ENCODE results near the gene ABCA1.
"Not testable (repeated sequence)": the region's sequence is repeated elsewhere in the genome, so short reads cannot be mapped to it uniquely, and the experiment has no call there.

The ABCA1 gene, protein sequence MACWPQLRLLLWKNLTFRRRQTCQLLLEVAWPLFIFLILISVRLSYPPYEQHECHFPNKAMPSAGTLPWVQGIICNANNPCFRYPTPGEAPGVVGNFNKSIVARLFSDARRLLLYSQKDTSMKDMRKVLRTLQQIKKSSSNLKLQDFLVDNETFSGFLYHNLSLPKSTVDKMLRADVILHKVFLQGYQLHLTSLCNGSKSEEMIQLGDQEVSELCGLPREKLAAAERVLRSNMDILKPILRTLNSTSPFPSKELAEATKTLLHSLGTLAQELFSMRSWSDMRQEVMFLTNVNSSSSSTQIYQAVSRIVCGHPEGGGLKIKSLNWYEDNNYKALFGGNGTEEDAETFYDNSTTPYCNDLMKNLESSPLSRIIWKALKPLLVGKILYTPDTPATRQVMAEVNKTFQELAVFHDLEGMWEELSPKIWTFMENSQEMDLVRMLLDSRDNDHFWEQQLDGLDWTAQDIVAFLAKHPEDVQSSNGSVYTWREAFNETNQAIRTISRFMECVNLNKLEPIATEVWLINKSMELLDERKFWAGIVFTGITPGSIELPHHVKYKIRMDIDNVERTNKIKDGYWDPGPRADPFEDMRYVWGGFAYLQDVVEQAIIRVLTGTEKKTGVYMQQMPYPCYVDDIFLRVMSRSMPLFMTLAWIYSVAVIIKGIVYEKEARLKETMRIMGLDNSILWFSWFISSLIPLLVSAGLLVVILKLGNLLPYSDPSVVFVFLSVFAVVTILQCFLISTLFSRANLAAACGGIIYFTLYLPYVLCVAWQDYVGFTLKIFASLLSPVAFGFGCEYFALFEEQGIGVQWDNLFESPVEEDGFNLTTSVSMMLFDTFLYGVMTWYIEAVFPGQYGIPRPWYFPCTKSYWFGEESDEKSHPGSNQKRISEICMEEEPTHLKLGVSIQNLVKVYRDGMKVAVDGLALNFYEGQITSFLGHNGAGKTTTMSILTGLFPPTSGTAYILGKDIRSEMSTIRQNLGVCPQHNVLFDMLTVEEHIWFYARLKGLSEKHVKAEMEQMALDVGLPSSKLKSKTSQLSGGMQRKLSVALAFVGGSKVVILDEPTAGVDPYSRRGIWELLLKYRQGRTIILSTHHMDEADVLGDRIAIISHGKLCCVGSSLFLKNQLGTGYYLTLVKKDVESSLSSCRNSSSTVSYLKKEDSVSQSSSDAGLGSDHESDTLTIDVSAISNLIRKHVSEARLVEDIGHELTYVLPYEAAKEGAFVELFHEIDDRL (N-terminal part only)

DNA sequence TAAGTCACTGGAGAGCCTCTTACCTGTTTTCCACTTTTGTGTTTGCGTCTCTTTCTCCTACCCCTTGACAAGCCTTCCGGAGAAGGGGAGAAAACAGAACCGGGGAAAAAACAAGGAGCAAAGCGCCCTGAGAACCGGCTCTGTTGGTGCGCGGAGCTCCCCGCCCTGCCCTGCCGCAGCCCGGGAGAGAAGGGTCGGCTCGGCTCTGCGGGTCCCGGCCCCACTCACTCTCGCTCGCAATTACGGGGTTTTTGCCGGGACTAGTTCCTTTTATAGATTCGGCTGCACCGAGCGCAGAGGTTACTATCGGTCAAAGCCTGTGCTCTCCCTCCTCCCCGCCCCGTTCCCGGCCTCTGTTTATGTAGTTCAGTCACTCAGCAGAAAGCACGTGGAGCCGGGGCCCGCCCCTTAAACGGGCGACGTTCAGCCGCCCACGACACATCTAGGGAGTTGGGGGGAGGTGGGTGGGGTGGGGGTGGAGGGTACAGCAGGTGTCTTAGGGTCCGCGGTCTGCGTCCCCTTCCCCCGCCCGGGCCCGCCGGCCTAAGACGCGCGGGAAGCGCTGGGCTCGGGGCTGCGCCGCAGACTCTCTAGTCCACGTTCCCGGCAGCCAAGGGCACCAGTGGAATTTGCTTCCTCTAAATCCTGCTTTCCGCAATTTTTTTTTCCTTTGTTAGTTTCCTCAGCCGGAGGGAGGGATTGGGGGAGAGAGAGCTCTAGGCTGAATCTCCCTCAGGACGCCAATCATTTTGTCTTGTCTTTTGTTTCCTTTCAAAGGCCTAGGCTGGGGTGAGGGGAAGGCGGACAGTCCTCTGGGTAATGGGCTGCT is at the start of gene ABCA1:
Gene ABCA1, minus strand, starts transcription at position 244 of the 829 bp plus-strand sequence. CDS start 24,476 bp downstream, outside the sequence.
- DNase-seq (ENCODE audit: low read depth): peak; percentile 86

DNA sequence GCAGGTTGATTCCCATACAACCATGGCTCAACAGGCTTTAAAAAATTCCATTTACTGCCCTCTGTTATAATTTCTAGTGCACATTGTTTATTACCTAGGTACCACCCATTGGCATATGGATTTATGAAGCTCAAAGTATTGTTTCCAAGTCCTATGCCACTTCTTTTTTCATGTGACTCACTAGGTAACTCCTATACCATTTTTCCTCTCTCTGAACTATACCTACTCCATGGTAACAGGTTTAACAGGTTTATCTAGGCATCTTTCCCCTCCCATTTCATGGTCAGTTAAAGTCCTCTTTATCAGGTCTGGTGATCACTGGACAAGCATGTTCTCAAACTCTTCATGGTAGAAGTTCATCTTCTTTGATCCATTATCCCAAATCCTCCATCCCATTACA is 49.6 kb upstream of the ABCA1 start:
- DNase-seq (ENCODE audit: low read depth): no peak

DNA sequence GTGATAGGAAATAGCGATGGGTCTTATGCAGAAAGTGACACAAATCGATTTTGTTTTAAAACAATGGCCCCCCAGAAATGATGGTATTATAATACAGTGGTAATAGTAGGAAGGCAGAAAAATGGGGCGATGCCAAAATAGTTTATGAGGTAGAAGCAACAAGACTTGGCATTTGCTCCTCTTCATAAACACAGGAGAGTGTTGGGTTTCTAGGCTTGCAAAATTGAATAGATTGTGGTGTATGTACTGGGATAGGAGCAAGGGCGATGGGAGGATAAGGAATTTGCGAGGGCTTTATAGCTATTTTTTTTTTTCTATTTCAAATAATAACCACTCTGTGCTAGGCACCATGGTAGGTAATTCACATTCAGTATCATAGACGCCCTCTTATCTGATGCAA is 49.2 kb upstream of the ABCA1 start:
- no peak for DNase-seq (ENCODE audit: low read depth)

DNA sequence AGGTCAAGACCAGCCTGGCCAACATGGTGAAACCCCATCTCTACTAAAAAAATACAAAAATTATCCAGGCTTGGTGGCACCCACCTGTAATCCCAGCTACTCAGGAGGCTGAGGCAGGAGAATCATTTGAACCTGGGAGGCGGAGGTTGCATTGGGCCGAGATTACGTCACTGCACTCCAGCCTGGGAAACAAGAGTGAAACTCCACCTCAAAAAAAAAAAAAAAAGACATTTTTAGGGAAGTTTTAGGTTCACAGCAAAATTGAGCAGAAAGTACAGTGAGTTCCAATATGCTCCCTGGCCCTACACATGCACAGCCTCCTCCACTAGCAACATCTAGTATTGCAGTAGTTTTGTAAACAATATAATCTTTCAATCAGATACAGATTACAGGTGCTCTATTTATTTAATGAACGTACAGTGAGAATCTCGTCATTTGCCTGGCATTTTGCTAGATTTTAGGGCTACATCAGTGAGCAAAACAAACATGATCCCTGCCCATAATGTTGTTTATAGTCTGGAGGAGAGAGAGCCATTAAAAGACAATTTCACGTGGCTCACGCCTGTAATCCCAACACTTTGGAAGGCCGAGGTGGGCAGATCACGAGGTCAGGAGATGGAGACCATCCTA is 48.1 kb upstream of the ABCA1 start:
- DNase-seq (ENCODE audit: low read depth): not testable (repeated sequence)

DNA sequence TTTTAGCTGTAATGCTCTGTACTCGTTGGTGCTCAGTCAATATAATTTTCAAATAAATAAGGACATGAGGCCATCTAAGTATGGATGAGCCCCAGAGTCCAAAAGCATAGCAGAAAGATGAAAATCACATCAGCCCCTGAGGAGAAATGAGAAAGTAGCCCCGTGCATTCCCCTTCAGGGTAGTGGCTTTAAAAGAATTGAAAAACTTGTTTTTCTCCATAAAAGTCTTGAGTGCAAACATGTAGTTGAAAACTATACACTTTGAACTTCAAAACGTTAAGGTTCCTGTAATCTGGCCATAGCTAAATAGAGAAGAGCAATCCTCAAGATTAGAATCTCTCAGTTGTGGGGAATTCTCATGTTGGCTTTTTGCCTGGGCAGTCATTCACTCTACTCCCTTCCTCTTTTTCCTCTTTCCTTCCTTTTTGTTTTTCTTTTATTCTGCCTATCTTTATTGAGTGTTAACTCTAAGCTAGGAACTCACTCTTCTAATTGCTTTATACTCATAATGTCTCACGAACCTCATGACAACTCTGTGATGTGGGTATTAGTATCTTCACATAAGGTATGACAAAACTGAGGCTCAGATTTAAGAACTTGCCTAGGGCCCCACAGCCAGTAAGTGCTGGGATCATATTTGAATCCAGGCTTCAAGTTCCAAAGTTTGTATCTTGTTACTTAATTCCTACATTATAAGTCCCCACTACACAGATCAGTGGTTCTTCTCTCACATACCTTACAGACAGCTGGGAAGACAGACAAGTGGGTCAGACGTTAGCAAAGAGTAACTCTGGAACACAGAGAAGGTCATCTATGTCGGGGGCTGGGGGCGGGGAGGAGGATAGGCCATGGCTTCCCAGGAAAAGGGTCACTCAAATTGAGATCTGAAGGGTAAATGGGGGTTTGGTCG is 46.4 kb upstream of the ABCA1 start:
- no peak for DNase-seq (ENCODE audit: low read depth)

DNA sequence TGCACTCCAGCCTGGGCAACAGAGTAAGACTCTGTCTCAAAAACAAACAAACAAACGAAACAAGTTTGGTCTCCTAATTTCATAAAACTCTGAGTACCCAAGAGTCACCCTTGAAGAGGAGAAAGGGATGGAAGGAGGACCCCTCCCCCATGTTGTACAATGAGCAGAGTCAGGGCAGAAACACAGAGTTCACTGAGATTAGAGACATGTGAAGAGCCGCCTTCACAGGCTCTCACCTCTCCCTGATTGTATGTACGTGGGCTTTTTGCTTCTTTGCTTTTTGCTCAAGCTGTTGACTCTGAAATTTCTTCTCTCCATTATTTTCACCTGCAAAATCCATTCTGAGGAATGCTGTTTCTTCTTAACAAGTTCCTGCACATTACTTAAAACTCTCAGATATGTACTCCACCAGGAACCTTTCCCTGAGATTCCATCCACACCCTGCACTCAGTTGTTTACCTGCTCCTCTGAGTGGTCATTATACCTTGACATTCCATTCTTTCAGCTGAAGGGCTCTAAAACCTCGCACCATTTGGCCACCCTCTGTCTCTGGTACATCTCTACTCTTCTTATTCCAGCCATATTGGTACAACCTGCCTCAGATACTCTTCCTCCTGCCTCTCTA is 44.4 kb upstream of the ABCA1 start:
- DNase-seq (ENCODE audit: low read depth): no peak

DNA sequence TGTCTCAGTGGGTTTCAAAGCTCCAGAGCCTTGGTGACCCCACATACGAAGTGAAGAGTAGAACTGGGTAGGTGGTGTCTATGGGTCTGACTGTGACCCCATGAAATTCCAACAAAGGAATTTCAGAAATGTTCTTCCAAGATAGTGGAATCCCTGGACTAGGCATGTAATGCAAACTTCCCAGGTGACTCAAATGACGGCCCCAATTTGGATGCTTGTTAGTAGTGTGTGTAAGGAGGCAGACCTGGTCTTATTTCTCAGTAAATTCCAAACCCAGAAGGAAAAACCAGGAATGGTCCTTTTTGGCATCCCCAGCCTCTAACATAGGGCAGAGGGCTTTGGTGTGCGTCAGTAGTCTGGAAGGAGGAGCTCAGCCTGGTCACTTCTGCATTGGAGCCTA is 43.6 kb upstream of the ABCA1 start:
- DNase-seq (ENCODE audit: low read depth): no peak

DNA sequence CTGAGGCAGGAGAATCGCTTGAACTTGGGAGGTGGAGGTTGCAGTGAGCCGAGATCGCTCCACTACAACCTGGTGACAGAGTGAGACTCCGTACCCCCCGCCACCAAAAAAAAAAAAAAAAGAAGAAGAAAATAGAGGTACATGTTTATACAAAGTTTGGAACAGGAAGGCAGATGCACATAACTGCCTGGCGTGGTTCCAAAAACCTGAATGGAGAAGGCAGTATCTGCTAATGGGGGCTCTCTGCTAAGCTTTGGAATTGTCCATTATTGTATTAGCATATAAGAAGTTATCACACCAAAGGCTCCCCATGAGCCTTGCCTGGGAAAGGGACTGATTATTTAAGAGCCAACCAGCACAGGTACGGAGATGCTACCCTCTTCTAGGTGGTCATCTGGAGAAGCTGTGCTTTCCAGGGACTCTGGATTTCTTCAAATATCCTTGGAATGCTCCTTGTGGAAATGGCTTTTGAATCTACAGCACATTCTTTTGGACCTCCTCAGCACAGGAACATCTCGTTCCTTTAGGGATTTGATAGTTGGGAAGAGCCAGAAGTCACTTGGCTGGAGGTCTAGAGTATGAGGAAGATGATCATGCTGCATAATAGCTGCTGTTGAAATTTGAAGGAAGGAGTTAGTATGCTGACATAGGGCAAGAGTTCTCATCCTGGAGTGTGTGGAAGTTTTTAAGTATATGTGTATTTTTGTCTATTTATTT is 42.5 kb upstream of the ABCA1 start:
- DNase-seq (ENCODE audit: low read depth): no peak

DNA sequence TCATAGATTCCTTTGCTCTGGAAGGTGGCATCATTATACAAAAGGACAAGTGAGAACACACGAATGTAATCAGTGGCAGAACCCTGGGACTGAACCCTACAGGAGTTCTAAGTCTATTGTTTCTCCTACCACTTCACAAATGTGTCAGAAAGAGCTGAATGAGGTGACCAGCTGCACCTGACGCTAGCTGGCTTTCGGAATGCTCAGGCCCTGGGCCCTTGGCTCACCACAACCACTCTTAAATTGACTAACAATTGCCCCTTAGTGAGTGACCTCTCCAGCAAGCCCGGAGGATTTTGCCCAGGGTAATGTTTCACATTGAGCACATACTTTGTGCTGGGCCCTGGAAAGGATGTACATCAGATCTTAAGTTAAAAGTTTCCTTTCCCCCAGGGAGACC is 41.2 kb upstream of the ABCA1 start:
- DNase-seq (ENCODE audit: low read depth): no peak

DNA sequence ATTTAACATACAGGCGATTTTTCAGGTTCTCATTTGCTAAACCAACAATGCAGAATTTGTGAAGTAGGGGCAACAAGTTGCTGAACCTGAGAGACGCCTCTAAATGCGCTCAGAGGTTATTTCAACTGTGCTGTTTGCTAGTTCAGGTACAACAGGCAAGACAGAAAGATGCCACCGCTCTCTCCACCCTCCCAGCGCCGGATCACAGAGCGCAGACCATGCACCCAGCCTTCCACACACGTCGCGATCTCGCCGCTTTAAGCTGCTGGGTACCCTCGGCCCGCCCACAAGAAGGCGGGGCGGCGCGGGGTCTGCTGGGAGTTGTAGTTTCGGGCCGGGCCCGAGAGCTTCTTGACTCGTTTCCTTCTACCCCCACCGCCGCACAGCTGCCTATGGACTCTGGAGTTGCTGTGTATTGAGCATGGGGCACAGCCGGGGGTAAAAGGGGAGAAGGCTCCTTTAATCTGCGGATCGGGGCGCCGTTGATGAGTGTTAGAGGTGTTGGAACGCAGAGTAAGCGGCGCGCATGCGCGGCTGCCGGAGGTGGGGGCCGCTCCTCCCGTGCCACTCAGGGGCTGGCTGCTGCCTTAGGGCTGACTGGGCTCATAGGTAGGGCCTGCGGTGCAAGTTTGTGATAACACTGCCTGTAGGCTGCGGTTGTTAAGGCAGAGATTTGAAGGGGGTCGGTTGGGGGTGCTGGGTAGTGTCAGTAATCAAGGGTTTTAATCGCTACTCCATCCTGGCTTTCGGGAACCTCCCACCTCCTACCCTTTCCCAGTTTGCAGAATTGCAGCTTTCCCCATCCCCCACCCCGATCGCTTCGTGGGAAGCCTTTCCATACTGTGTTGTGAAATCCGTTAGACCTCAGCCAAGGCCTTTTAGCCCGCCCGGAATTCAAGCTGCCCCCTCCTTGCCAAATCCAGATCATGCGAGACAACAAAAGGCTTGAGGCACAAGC is 40.3 kb upstream of the ABCA1 start:
- DNase-seq (ENCODE audit: low read depth): peak; percentile 90

DNA sequence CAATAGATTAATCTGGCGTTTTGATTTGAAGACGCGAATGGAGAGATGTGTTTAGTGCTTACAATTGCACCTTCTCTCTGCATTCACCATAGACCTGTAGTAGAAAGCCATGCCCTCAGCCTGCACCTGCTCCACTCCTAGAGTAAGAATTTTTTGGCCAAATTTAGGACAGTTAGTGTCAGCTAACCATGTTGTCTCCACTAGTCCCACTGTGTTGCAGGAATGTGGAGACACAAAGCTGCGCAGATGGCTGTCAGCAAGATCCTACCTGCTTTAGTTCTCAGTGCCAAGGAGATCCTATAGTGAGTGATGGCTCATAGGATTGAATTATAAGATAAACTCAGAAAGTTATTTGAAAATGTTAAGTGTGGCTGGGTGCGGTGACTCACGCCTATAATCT is 35.1 kb upstream of the ABCA1 start:
- no peak for DNase-seq (ENCODE audit: low read depth)

DNA sequence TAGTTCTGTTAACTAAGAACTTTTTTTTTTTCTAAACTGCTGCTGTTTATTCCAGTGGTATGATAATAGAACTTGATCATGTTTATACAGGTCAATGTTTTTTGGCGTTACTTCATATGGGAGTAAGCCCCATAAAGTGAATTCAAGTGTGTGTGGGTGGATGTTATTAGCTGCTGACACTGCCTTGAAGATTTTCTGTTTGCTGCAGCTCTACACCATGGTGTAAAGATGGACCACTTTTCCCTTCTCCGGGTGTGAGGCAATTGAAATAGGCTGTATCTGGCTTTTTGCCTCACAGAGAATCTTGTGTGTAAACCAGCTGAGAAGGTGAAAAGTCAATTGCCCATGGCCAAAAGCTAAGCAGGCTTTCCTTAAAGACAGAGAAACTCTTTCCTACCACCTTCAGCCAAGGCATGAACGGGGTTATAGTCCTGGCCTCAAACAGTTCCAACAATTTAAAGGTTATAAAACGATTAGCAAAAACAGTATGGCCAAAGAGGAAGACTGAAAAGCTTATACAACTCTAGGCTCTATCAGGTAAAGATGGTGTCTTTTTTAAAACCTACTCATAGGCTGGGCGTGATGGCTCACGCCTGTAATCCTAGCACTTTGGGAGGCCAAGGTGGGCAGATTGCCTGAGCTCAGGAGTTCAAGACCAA is 33.9 kb upstream of the ABCA1 start:
- DNase-seq (ENCODE audit: low read depth): no peak

DNA sequence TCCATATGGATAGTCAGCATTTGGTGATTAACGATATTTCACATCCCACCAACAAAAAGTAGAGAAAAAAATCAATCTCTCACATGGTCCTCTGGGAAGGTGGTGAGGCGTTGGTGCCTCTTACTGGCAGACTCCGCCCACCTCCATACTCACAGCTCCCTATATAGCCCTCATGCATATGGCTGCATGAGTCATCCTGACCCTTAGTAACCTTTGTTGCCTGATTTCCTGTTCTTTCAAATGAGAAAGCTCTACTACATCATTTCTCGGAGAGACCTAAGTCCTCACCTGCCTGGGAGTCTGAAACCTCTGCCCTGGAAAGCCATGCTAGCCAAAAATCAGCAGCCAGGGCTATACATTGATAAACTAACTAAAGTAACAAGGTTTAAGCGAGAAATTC is 33.3 kb upstream of the ABCA1 start:
- DNase-seq (ENCODE audit: low read depth): peak; percentile 93

DNA sequence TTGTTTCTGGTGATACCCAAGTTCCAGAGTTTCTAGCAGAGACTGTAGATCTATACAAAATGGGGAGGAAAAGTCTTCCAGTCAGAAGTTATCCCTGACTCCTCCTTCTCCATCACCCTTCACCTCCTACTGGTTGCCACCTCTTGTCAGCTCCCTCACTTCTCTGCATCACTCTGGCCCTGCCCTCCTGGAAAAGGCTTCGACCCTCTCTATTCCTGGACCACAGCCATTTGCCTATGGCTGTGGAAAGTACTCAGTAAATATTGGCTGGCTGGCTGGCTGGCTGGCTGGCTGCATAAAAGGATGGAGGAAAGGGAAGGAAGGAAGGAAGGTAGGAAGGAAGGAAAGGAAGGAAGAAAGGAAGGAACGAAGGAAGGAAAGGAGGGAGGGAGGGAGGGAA is 32.7 kb upstream of the ABCA1 start:
- no peak for DNase-seq (ENCODE audit: low read depth)

DNA sequence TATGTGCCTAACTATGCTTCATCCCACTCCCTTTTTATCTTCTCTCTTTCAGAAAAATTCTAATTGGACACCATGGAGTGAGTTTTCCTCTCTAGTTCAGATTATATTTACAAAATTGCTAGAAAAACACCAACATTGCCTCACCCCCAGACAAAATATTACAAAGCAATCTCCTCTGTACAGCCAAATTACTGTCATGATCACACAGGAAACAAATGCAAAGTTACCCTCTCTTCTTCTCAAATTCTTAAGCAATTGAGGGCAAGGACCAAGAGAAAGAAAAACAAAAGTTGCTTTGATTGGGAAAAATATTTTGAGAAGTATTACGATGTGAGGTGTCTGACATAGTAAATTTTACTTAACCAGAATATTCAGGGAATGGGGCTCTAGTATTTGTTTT is 30.8 kb upstream of the ABCA1 start:
- DNase-seq (ENCODE audit: low read depth): no peak

DNA sequence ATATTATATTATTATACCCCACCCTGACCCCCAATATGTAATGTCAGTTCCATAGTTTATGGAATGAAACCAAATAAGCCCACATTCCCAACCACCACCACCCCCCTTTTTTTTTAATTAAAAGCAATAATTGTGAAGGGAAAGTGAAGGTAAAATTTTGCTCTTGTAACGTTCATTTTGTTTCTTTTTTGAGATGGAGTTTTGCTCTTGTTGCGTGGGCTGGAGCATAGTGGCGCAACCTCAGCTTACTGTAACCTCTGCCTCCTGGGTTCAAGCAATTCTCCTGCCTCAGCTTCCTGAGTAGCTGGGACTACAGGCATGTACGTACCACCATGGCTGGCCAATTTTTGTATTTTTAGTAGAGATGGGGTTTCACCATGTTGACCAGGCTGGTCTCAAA is 30.1 kb upstream of the ABCA1 start:
- DNase-seq (ENCODE audit: low read depth): not testable (repeated sequence)

DNA sequence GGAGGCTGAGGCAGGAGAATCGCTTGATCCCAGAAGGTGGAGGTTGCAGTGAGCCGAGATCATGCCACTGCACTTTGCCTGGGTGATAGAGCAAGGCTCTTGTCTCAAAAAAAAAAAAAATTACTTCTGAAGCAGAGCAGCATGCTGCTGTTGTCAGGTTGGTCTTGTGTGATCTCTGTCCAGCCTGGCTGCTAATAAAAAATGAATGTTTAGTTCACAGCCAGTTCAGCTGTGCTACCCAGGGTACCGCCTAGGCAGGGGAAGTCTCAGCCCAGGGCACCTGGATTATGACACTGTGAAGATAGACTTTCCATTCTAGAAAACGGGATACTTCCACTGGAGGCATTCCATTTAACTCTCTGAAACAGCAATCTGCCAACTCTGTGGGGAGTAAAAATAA is 23.5 kb upstream of the ABCA1 start:
- DNase-seq (ENCODE audit: low read depth): no peak

Measured in ELR (cell line).